DMS79 (cell line): ENCODE measurements around the gene NBPF19.
"Not testable (repeated sequence)": the region's sequence is repeated elsewhere in the genome, so short reads cannot be mapped to it uniquely, and the experiment has no call there.

Experiments
- DNase-seq: peaks from one replicate; lab custom pipeline; 2025; lab: John Stamatoyannopoulos, UW

Gene NBPF19, protein sequence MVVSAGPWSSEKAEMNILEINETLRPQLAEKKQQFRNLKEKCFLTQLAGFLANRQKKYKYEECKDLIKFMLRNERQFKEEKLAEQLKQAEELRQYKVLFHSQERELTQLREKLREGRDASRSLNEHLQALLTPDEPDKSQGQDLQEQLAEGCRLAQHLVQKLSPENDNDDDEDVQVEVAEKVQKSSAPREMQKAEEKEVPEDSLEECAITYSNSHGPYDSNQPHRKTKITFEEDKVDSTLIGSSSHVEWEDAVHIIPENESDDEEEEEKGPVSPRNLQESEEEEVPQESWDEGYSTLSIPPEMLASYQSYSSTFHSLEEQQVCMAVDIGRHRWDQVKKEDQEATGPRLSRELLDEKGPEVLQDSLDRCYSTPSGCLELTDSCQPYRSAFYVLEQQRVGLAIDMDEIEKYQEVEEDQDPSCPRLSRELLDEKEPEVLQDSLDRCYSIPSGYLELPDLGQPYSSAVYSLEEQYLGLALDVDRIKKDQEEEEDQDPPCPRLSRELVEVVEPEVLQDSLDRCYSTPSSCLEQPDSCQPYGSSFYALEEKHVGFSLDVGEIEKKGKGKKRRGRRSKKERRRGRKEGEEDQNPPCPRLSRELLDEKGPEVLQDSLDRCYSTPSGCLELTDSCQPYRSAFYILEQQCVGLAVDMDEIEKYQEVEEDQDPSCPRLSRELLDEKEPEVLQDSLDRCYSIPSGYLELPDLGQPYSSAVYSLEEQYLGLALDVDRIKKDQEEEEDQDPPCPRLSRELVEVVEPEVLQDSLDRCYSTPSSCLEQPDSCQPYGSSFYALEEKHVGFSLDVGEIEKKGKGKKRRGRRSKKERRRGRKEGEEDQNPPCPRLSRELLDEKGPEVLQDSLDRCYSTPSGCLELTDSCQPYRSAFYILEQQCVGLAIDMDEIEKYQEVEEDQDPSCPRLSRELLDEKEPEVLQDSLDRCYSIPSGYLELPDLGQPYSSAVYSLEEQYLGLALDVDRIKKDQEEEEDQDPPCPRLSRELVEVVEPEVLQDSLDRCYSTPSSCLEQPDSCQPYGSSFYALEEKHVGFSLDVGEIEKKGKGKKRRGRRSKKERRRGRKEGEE (N-terminal part only)

GRCh38 chr1:149474745-149475144 lies at the start of gene NBPF19:
NBPF19 (plus strand) TSS chr1:149475045; CDS start chr1:149475933, 888 bp downstream.
- DNase-seq: not testable (repeated sequence)

DNA sequence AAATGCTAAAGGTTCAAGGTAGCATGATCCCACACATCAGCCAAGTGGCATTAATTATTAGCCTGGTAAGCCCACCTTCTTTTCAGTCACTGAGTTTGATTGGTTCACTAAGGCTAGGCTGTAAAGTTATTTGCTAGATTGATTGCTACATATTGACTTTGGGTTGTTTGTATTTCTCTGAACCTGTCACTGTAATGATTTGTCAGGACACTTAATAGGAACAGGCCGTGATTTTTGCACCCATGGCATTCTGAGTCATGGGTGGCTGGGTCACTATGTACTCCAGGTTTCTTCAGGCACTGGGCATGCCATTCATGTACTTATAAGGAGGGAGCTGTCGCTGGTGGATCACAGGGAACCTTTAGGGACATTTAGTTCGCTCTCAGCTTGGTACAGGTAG lies 46.5 kb upstream of the NBPF19 start:
- not testable (repeated sequence) for DNase-seq

DNA sequence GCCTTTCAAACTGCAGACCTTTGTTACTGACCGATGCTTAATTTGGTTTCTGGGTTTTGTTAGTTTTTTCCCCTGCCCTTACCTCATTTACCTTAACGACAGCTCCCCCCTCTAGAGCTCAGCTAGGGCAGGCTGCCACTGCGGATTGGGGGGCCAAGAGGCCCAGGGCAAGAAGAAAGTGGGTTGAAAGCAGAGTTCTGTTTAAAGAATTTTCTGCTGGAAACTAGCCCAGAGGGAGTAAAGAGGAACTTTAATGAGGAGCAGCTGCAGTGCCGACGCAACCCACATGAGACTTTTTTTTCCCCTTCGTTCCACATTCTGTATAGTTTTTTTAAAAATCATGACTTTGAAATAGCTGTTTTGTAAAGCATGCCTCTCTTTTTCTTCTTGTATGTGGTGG lies 29.4 kb upstream of the NBPF19 start:
- DNase-seq: not testable (repeated sequence)

DNA sequence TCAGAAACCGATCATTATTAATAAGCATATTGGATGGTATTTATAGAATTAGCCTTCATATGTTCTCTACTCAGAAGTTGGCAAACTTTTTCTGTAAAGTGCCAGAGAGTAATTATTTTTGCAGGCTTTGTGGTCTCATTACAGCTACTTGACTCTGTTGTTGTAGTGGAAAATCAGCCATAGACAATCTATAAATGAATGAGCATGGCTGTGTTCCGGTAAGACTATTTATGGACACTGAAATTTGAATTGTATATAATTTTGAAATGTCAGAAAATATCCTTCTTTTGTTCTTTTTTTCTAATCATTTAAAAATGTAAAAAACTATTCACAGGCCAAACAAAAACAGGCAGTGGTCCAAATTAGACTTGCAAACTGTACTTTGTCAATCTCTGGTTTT lies 22.6 kb upstream of the NBPF19 start:
- DNase-seq: not testable (repeated sequence)

- DNase-seq: not testable (repeated sequence)
These were observed 22.2 kb upstream of the NBPF19 start for GRCh38 chr1:149452652-149453051.

DNA sequence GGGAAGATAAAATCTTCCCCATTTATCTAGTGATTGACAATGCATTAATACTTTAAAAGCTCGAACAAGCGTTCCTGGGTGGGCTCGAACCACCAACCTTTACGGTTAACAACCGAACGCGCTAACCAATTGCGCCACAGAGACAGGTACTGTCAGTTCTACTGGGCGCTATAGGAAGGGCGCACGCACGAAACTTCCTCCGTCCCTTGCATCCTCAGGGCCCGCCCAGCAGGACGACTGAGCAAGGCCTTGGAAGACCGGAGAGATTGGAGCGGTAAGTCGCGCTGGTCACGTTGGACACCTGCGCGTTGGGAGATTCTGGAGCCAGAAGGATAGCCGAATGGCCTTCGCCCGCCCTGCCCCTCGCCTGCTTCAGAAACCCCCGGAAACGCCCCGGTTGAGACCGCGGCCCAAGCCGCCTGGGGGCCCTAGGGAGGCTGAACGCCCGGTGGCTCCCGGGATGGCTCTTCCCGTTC lies 83.5 kb downstream of the NBPF19 start:
- not testable (repeated sequence) for DNase-seq

- not testable (repeated sequence) for DNase-seq
These were observed 87.0 kb downstream of the NBPF19 start for GRCh38 chr1:149561806-149562205.

DNA sequence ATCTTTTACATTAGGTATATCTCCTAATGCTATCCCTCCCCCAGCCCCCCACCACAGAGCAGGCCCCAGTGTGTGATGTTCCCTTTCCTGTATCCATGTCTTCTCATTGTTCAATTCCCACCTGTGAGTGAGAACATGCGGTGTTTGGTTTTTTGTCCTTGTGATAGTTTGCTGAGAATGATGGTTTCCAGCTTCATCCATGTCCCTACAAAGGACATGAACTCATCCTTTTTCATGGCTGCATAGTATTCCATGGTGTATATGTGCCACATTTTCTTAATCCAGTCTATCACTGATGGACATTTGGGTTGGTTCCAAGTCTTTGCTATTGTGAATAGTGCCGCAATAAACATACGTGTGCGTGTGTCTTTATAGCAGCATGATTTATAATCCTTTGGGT lies 90.6 kb downstream of the NBPF19 start:
- DNase-seq: not testable (repeated sequence)

GRCh38 chr1:149572763-149573162 lies 97.9 kb downstream of the NBPF19 start:
- DNase-seq: not testable (repeated sequence)

- DNase-seq: not testable (repeated sequence)
These were observed 110.7 kb downstream of the NBPF19 start for GRCh38 chr1:149585592-149585991.
